GM12864 (cell line): ENCODE data around the gene MAGI1.

Experiments
- DNase-seq: peaks from one replicate; pipeline ENCODE4 v3.0.0-alpha.2; 2011; ENCODE audit warnings: low read depth
- H3K4me3 ChIP-seq: 2 replicates; pipeline ENCODE4 v1.5.1; 2011; ENCODE audit warnings: mild to moderate bottlenecking, low read depth, low read length, control low read depth
- TF ChIP-seq, protein P1 (sequence below): IDR thresholded peaks from 2 replicates; pipeline ENCODE4 v1.5.1; 2011; ENCODE audit warnings: low read depth, mild to moderate bottlenecking, moderate library complexity, low read length, control low read depth, inconsistent platforms; ENCODE audit errors: missing control alignments

The MAGI1 gene

DNA sequence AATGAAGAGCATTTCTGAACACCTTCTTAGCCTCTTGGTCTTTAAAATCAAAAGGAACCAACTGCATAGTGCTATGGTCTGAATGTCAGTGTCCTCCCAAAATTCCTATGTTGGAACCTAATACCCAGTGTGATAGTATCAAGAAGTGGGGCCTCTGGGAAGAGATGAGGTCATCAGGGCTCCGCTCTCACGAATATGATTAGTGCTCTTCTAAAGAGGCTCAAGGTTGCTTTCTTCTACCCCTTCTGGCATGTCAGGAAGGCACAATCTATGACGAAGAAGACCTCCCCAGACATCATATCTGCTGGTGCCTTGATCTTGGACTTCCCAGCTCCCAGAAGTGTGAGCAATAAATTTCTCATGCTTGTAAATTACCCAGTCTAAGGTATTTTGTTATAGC, 209.5 kb downstream of the MAGI1 start:
- no peak overlapping the region for H3K4me3 ChIP-seq
- DNase-seq = no peak
- TF ChIP-seq, protein P1, sequence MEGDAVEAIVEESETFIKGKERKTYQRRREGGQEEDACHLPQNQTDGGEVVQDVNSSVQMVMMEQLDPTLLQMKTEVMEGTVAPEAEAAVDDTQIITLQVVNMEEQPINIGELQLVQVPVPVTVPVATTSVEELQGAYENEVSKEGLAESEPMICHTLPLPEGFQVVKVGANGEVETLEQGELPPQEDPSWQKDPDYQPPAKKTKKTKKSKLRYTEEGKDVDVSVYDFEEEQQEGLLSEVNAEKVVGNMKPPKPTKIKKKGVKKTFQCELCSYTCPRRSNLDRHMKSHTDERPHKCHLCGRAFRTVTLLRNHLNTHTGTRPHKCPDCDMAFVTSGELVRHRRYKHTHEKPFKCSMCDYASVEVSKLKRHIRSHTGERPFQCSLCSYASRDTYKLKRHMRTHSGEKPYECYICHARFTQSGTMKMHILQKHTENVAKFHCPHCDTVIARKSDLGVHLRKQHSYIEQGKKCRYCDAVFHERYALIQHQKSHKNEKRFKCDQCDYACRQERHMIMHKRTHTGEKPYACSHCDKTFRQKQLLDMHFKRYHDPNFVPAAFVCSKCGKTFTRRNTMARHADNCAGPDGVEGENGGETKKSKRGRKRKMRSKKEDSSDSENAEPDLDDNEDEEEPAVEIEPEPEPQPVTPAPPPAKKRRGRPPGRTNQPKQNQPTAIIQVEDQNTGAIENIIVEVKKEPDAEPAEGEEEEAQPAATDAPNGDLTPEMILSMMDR = no peak

DNA sequence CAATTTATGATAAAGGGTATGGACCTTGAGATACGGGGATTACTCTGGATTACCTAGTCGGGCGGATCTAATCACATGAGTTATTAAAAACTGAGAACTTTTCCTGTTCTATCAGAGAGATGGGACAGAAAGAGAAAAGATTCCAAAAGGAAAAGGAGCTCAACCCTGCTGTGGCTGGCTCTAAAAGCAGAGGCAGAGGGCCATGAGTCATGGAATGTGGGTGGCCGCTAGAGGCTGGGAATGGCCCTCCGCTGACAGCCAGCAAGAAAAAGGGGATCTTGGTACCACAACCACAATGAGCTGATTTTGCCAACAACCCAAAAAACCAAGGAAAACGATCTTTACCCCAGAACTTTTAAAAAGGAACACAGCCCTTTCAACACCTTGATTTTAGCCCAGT, 210.0 kb downstream of the MAGI1 start:
- H3K4me3 ChIP-seq = no peak overlapping the region
- no peak for DNase-seq
- TF ChIP-seq, protein P1 = no peak

DNA sequence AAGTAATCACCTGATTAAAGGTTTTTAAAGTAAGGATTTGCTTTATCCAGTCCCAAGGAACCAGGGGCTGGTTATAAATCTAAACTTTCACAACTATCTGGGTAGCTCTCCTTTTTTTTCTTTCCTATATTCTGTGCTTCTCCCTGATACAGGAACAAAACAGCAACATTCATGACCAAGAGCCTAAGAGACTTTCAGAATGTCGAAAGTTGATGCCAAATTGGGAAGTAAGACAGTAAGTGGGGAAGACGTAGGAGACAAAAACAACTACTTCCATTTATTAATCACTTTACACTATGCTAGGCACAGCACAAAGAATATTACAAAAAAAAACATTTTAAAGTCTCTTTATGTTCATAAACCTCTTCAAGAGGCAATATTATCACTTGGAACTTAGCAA, 211.6 kb downstream of the MAGI1 start:
- H3K4me3 ChIP-seq = no peak overlapping the region
- TF ChIP-seq, protein P1 = no peak
- no peak for DNase-seq

DNA sequence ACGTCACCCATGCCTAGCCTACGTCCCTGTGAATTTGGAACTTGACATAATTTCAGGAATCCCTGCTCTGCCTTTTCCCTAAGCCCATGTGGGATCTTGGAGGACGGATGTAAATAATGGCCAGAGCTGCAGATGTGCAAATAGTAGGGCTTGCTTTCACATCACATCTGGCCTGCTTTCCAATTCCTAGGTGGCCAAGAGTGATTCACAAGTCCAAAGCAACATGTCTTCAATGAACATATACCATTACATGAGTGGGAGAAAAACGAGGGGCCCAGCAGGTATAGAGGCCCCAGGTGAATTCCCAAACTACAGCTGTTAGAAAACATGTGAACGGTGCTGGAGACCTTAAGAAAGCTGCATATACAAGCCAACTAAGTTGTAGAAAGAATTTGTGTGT, 214.6 kb downstream of the MAGI1 start:
- TF ChIP-seq, protein P1 = no peak
- DNase-seq = no peak
- H3K4me3 ChIP-seq = no peak overlapping the region

DNA sequence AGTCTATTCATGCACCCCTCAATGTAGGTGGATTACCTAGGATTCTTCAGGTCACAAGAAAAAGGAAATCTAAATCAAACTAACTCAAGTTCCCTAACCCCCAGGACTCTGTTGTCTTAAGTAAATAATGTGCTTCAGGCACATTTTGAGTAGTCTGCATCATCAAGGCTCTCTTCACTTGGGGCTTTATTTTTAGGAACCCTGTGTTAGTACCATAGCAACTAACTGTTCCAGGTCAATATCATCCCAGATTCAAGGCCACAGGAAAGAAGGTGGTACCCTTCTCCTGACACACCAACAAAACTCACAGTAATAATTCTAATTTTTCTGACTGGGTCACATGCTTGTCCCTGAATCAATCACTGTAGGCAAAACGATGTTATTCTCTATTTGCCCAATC, 218.1 kb downstream of the MAGI1 start:
- TF ChIP-seq, protein P1 = no peak
- DNase-seq = no peak
- no peak overlapping the region for H3K4me3 ChIP-seq

DNA sequence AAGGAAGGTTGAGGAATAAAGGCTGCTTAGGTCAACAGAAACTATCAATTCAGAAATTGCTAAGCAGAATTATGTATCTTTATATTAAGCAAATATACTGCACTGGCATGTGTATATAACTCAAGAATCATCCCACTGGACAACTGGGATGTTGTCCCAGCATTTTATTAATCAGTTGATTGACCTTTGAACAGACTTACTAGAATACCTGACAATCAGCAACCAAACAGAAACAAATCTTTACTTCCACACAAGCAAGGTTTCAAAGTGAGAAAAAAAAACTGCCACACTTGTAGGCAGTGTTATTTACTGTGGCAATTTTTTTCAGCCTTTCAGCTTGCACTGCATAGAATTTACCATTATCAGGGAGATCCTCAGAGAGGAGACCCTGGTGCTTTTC, 218.8 kb downstream of the MAGI1 start:
- no peak overlapping the region for H3K4me3 ChIP-seq
- DNase-seq = no peak
- TF ChIP-seq, protein P1 = no peak

DNA sequence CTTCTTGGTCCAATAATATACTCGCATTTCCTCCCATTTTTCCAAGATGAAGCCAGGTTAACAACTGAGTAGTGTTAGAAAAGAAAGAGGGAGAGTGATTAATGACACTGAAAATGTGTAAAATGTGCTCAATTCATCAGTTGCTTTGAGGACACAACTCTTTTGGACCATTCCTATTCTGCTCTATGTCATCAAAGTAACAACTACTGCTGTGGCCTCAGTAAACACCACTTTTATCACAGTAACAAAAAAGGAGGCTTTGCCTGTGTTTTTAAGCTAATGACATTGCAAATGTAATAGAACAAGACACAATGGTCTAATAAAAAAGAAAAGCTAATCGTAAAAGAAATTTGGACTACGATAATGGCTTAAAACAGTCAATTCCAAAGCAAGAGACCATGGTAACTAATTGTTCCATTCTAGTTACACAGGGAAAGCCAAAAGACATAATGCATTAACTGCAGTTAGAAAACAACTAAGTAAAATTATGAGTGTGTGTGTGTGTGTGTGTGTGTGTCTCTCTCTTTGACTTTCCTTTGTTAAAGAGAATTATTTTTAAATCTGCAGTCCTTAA, 221.1 kb downstream of the MAGI1 start:
- no peak for DNase-seq
- TF ChIP-seq, protein P1 = no peak
- no peak overlapping the region for H3K4me3 ChIP-seq
